ENCODE measurements around the gene NASP. TPM values are rescaled to one million over a fixed set of nuclear protein-coding genes. Genes with fewer than 3 reads are reported as not detected.

NASP gene
- total RNA-seq, 3 donors from 2014 or later (not counting 1 experiment from before 2014, with no cell fraction given) = 109 to 171 (median 121) TPM

DNA sequence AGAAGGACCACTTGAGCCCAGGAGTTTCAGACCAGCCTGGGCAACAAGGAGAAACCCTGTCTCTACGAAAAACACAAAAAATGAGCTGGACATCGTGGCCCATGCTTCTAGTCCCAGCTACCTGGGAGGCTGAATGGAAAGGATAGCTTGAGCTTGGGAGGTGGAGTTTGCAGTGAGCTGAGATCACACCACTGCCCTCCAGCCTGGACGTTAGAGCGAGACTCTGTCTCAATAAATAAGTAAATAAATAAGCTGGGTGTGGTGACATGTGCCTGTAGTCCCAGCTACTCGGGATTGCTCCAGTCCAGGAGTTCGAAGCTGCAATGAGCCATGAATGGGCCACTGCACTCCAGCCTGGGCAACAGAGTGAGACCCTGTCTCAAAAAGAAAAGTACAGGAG lies 29.6 kb upstream of the NASP start:
- Mint-ChIP-seq H3K27ac (no peak overlapping the region), H3K27me3 (ENCODE audit: low read depth in 2 of 2) (no peaks in the 10 kb centered on the region), H3K9me3 (no peaks in the 10 kb centered on the region), H3K4me3 (no peak overlapping the region), H3K4me1 (peaks cover 25 to 27% of the 10 kb centered on the region in 2 donors), H3K36me3 (no peaks in the 10 kb centered on the region)
- Histone ChIP-seq H3K4me3 (ENCODE audit: low read length) (no peak overlapping the region), H3K9me3 (ENCODE audit: control insufficient read depth, insufficient read depth, low read length) (no peaks in the 10 kb centered on the region), H3K27me3 (ENCODE audit: control insufficient read depth, insufficient read depth, low read length) (no peaks in the 10 kb centered on the region), H3K36me3 (ENCODE audit: control insufficient read depth, insufficient read depth, low read length) (peaks cover 6% of the 10 kb centered on the region), H3K4me1 (ENCODE audit: control insufficient read depth, insufficient read depth, low read length) (peaks cover 14% of the 10 kb centered on the region), H3K27ac (ENCODE audit: low read length) (no peak overlapping the region)
- TF ChIP-seq, protein P1, sequence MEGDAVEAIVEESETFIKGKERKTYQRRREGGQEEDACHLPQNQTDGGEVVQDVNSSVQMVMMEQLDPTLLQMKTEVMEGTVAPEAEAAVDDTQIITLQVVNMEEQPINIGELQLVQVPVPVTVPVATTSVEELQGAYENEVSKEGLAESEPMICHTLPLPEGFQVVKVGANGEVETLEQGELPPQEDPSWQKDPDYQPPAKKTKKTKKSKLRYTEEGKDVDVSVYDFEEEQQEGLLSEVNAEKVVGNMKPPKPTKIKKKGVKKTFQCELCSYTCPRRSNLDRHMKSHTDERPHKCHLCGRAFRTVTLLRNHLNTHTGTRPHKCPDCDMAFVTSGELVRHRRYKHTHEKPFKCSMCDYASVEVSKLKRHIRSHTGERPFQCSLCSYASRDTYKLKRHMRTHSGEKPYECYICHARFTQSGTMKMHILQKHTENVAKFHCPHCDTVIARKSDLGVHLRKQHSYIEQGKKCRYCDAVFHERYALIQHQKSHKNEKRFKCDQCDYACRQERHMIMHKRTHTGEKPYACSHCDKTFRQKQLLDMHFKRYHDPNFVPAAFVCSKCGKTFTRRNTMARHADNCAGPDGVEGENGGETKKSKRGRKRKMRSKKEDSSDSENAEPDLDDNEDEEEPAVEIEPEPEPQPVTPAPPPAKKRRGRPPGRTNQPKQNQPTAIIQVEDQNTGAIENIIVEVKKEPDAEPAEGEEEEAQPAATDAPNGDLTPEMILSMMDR (IDR thresholded peaks at IDR 0.05) = no peak
- 96% methylated on average over 6 of the region's 6 CpGs for WGBS (ENCODE audit: insufficient coverage)
- intact Hi-C loops (cut with micrococcal nuclease) = no loop called here
- DNase-seq (no peak), ATAC-seq (no peak)

DNA sequence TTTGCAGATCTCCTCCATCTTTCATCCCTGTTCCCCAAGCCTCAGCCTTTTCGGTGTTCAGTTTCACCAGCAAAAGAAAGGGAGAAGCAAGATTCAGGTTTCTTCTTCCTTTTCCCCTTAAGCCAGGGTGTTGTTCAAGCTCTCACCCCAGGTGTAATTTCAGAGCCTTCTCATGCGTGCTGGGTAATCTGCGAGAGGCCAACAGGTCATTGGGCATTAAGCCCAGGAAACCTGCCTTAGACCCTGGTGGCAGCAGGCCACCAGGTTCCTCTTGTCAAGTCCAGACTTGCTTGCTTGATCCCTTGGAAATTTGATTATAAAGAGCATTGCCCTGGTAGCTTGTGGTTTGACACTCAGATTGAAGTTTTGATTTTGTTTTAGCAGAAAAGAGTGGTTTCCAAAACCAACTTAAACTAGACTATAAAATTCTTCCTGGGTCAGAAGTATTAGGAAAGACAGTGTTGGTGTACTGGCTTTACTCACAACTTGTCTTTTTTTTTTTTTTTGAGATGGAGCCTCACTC lies 26.4 kb upstream of the NASP start:
- intact Hi-C loops (cut with micrococcal nuclease) = no loop called here
- no peak overlapping the region for H3K4me3 Mint-ChIP-seq
- H3K27me3 ChIP-seq (ENCODE audit: control insufficient read depth, insufficient read depth, low read length) = no peaks in the 10 kb centered on the region
- peaks cover 13% of the 10 kb centered on the region for H3K36me3 ChIP-seq (ENCODE audit: control insufficient read depth, insufficient read depth, low read length)
- no peak overlapping the region for H3K27ac ChIP-seq (ENCODE audit: low read length)
- WGBS (ENCODE audit: insufficient coverage) = 85% methylated on average over 3 of the region's 3 CpGs
- no peaks in the 10 kb centered on the region for H3K36me3 Mint-ChIP-seq
- H3K4me1 ChIP-seq (ENCODE audit: control insufficient read depth, insufficient read depth, low read length) = no peaks in the 10 kb centered on the region
- H3K27me3 Mint-ChIP-seq (ENCODE audit: low read depth in 2 of 2) = no peaks in the 10 kb centered on the region
- H3K4me3 ChIP-seq (ENCODE audit: low read length) = no peak overlapping the region
- ATAC-seq (no peak), DNase-seq (no peak)
- TF ChIP-seq, protein P1 (IDR thresholded peaks at IDR 0.05) = no peak
- H3K27ac Mint-ChIP-seq = no peak overlapping the region
- H3K9me3 Mint-ChIP-seq = no peaks in the 10 kb centered on the region
- H3K4me1 Mint-ChIP-seq = peaks cover 7% of the 10 kb centered on the region in 2 donors
- no peaks in the 10 kb centered on the region for H3K9me3 ChIP-seq (ENCODE audit: control insufficient read depth, insufficient read depth, low read length)

DNA sequence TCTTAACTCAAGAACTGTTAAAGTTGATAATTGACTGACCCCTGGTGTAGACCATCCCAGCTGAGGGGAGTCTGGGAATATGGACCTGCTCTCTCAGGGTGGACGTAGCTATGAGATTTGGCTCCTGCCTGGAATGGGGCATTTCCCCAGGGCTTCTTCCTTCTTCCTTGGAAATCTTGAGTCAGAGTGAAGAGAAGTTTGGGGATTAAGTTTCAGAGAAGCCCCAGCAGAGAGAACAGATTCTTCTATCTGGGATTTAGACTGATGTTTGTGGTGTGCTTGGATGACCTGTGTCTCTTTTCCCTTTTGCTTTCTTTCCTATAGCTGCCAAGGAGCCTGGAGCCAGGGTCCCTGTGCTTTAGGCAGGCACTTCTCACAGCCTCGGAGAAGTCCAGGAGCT lies 20.0 kb upstream of the NASP start:
- H3K36me3 Mint-ChIP-seq = no peaks in the 10 kb centered on the region
- 93% methylated on average over 2 of the region's 2 CpGs for WGBS (ENCODE audit: insufficient coverage)
- intact Hi-C loops (cut with micrococcal nuclease) = no loop called here

More for the DNA sequence above, 20.0 kb upstream of the NASP start:
- Mint-ChIP-seq H3K4me1 (no peaks in the 10 kb centered on the region), H3K4me3 (no peak overlapping the region), H3K27me3 (ENCODE audit: low read depth in 2 of 2) (no peaks in the 10 kb centered on the region), H3K27ac (no peak overlapping the region), H3K9me3 (no peaks in the 10 kb centered on the region)
- Histone ChIP-seq H3K9me3 (ENCODE audit: control insufficient read depth, insufficient read depth, low read length) (no peaks in the 10 kb centered on the region), H3K4me3 (ENCODE audit: low read length) (no peak overlapping the region), H3K4me1 (ENCODE audit: control insufficient read depth, insufficient read depth, low read length) (no peaks in the 10 kb centered on the region), H3K36me3 (ENCODE audit: control insufficient read depth, insufficient read depth, low read length) (peaks cover 38% of the 10 kb centered on the region), H3K27ac (ENCODE audit: low read length) (no peak overlapping the region), H3K27me3 (ENCODE audit: control insufficient read depth, insufficient read depth, low read length) (no peaks in the 10 kb centered on the region)
- no peak for DNase-seq
- ATAC-seq = no peak
- TF ChIP-seq, protein P1 (IDR thresholded peaks at IDR 0.05) = no peak
